NCI-H1436 (cell line): ENCODE results near the gene NRXN2.
"Not testable (repeated sequence)": the region's sequence is repeated elsewhere in the genome, so short reads cannot be mapped to it uniquely, and the experiment has no call there.

Experiments used
- DNase-seq: peaks from one replicate; lab custom pipeline; 2025; lab: John Stamatoyannopoulos, UW

Gene NRXN2

GRCh38 chr11:64674774-64675173, 48.2 kb downstream of the NRXN2 start:
- DNase-seq: no peak

GRCh38 chr11:64673279-64673678, 49.7 kb downstream of the NRXN2 start:
- DNase-seq: no peak

GRCh38 chr11:64672875-64673274, 50.1 kb downstream of the NRXN2 start:
- no peak for DNase-seq

GRCh38 chr11:64670975-64671374, 52.0 kb downstream of the NRXN2 start:
- no peak for DNase-seq

GRCh38 chr11:64667154-64667745, 55.7 kb downstream of the NRXN2 start:
- DNase-seq: no peak

GRCh38 chr11:64665411-64665821, 57.6 kb downstream of the NRXN2 start:
- DNase-seq: no peak

GRCh38 chr11:64664236-64664870, 58.6 kb downstream of the NRXN2 start:
- DNase-seq: not testable (repeated sequence)

GRCh38 chr11:64663656-64664055, 59.3 kb downstream of the NRXN2 start:
- DNase-seq: no peak

GRCh38 chr11:64661614-64662013, 61.4 kb downstream of the NRXN2 start:
- no peak for DNase-seq

- DNase-seq: no peak
Measured at GRCh38 chr11:64661146-64661545, 61.9 kb downstream of the NRXN2 start.

GRCh38 chr11:64660706-64661105, 62.3 kb downstream of the NRXN2 start:
- DNase-seq: no peak

GRCh38 chr11:64660205-64660604, 62.8 kb downstream of the NRXN2 start:
- no peak for DNase-seq

GRCh38 chr11:64659417-64660144, 63.4 kb downstream of the NRXN2 start:
- no peak for DNase-seq

- no peak for DNase-seq
Measured at GRCh38 chr11:64658265-64658664, 64.7 kb downstream of the NRXN2 start.

GRCh38 chr11:64656862-64657261, 66.1 kb downstream of the NRXN2 start:
- DNase-seq: no peak

- no peak for DNase-seq
Measured at GRCh38 chr11:64655941-64656601, 66.9 kb downstream of the NRXN2 start.

GRCh38 chr11:64654958-64655541, 67.9 kb downstream of the NRXN2 start:
- no peak for DNase-seq

GRCh38 chr11:64654439-64654838, 68.6 kb downstream of the NRXN2 start:
- no peak for DNase-seq

- no peak for DNase-seq
Measured at GRCh38 chr11:64653388-64653973, 69.5 kb downstream of the NRXN2 start.

GRCh38 chr11:64652586-64653387, 70.2 kb downstream of the NRXN2 start:
- peak; percentile 49 for DNase-seq

GRCh38 chr11:64650923-64651523, 72.0 kb downstream of the NRXN2 start:
- DNase-seq: no peak
